Measurements from ENCODE around the gene SPECC1L.
"Not testable (repeated sequence)": the region's sequence is repeated elsewhere in the genome, so short reads cannot be mapped to it uniquely, and the experiment has no call there.

Gene SPECC1L

DNA sequence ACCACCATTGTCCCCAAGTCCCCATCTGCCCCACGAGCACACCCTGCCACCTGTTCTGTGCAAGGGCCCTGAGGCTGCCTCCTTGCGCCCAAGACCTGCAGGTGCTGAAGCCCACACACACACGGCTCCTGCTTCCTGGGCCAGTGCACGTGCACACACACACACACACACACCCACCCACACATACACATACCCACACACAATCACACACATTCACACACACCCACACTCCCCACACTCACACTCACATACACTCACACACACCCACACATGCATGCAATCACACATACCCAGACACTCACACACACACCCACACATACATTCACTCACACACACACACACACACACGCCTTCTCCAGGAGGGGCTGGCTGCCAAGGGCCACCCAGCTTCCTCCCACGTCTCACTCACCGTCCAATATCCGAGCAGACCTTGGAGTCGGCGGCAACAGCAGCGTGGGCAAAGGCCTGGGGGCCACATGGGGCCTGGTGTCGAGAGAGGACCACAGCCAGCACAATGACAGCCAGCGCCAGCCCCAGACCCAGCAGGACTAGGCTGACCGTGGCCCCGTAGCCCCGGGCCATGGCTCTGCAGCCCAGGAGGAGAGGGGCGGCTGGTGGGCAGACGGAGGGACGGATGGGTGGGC, 26.4 kb upstream of the SPECC1L start:
- TF ChIP-seq POLR2AphosphoS5 (IDR thresholded peaks at IDR 0.05; ENCODE audit: low read depth), result 0 out of 2 replicates have a peak, but pooled peaks have one; percentile 12
- TF ChIP-seq GABPA (IDR thresholded peaks at IDR 0.05; ENCODE audit: low read depth), result no peak
- TF ChIP-seq, protein P1, sequence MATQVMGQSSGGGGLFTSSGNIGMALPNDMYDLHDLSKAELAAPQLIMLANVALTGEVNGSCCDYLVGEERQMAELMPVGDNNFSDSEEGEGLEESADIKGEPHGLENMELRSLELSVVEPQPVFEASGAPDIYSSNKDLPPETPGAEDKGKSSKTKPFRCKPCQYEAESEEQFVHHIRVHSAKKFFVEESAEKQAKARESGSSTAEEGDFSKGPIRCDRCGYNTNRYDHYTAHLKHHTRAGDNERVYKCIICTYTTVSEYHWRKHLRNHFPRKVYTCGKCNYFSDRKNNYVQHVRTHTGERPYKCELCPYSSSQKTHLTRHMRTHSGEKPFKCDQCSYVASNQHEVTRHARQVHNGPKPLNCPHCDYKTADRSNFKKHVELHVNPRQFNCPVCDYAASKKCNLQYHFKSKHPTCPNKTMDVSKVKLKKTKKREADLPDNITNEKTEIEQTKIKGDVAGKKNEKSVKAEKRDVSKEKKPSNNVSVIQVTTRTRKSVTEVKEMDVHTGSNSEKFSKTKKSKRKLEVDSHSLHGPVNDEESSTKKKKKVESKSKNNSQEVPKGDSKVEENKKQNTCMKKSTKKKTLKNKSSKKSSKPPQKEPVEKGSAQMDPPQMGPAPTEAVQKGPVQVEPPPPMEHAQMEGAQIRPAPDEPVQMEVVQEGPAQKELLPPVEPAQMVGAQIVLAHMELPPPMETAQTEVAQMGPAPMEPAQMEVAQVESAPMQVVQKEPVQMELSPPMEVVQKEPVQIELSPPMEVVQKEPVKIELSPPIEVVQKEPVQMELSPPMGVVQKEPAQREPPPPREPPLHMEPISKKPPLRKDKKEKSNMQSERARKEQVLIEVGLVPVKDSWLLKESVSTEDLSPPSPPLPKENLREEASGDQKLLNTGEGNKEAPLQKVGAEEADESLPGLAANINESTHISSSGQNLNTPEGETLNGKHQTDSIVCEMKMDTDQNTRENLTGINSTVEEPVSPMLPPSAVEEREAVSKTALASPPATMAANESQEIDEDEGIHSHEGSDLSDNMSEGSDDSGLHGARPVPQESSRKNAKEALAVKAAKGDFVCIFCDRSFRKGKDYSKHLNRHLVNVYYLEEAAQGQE (IDR thresholded peaks at IDR 0.05; ENCODE audit: insufficient replicate concordance, low read depth), result no peak
- TF ChIP-seq, protein P2, sequence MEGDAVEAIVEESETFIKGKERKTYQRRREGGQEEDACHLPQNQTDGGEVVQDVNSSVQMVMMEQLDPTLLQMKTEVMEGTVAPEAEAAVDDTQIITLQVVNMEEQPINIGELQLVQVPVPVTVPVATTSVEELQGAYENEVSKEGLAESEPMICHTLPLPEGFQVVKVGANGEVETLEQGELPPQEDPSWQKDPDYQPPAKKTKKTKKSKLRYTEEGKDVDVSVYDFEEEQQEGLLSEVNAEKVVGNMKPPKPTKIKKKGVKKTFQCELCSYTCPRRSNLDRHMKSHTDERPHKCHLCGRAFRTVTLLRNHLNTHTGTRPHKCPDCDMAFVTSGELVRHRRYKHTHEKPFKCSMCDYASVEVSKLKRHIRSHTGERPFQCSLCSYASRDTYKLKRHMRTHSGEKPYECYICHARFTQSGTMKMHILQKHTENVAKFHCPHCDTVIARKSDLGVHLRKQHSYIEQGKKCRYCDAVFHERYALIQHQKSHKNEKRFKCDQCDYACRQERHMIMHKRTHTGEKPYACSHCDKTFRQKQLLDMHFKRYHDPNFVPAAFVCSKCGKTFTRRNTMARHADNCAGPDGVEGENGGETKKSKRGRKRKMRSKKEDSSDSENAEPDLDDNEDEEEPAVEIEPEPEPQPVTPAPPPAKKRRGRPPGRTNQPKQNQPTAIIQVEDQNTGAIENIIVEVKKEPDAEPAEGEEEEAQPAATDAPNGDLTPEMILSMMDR (IDR thresholded peaks at IDR 0.05; ENCODE audit: insufficient read depth, low read length), result no peak
- no peak for TF ChIP-seq SPI1 (IDR thresholded peaks at IDR 0.05; ENCODE audit: borderline replicate concordance, low read depth)
- Histone ChIP-seq H3K27me3 (ENCODE audit: insufficient read depth, poor library complexity, severe bottlenecking) (no peaks in the 10 kb centered on the region), H3K4me3 (replicated peaks; ENCODE audit: insufficient read depth, low read length) (no peak overlapping the region), H3K27ac (replicated peaks) (no peak overlapping the region)
- DNase-seq (ENCODE audit: low read depth in 1 of 2, low spot score in 1 of 2), result peak; percentile 30 to 44

DNA sequence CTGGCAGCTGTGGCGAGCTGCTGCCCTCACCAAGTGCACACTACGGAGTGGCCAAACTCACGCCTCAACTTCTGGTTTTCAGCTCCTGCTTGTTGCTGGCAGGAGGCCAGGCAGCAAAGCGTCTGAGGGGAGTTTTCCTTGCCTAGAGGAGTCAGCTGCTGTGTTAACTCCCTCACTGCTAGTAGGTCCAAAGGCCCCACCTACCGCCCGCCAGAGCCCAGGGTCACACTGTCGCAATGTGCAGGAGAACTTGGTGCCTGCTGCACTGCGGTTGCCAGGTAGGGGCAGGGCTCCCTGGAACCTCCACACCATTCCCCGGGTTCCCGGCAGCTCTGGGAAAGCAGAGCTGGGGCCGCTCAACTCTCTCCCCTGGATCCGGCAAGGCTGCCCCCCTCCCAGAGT, 25.6 kb upstream of the SPECC1L start, which contains the start of gene GGT5:
GGT5 (minus strand) TSS at position 53 of the 402 bp plus-strand sequence. CDS start 357 bp downstream, outside the sequence.
- not testable (repeated sequence) for H3K27ac ChIP-seq (replicated peaks); H3K27me3 ChIP-seq (ENCODE audit: insufficient read depth, poor library complexity, severe bottlenecking); H3K4me3 ChIP-seq (replicated peaks; ENCODE audit: insufficient read depth, low read length)
- peak in 1 of 2 experiments; percentile 64 for DNase-seq (ENCODE audit: low read depth in 1 of 2, low spot score in 1 of 2)

DNA sequence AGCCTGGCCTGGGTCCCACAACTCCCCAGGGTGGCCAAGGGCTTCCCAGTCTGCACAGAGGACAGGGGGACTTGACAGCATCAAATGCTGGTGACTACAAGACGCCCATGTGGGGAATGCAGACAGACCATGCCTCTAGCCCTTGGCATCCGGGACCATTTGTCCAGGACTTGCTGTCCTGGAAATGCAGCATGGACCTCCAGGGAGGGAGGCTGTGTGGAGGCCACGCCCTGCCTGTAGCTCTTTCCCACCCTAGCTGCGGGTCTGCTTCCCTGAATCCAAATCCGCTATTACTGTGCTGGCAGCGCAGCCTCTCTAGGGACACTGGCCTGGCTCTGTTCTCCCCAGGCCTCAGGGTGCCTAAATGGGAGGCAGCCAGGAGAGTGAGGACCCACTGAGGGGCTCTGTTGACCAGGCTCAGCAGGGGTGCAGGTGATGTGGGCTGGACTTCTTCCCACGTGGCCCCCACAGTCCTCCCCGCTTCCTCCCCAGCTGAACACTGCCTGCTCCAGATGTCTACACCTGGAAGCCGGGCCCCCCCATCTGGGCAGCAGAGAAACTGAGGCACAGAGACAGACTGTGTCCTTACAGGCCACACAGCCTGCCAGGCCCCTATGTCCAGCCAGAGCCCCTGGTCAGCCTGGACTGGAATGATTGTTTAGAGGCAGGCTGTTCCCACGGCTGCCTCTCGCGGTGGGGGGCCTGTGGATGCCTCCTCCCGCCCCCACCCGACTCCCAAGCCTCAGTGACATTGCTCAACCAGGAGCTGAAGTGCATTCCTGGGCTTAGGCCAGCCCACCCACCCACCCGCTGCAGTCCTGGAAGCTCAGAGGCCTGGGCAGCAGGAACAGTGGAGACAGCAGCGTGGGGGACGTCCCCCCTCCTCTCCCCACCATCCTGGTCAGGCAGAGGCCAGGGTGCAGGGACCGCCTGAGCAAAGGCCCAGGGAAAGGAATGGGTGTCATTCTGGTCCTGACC, 24.8 kb upstream of the SPECC1L start:
- not testable (repeated sequence) for DNase-seq (ENCODE audit: low read depth in 1 of 2, low spot score in 1 of 2); H3K27ac ChIP-seq (replicated peaks); H3K27me3 ChIP-seq (ENCODE audit: insufficient read depth, poor library complexity, severe bottlenecking); H3K4me3 ChIP-seq (replicated peaks; ENCODE audit: insufficient read depth, low read length)

DNA sequence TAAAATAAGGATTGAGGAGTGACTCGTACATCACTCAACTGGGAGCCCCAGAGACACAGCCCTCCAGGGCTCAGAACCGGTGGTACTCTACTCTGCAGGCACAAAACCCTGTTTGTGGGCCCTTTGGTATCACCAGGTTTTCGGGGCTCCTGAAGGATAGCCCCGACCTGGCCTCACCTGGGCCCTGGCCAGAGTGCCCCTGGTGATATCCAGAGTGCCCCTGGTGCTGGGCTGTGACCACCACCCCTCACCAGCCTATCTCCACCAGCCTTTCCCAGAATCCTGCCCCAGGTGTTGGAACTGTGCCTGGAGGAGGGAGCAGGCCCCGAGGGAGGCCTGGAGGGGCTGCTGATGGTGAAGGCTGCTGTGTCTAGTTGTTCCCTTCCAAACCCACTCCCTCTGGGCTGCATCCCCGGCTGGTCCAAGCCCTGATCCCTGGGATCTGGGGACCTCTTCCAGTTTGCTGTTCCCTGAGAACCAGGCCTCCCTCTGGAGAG, 23.6 kb upstream of the SPECC1L start:
- Histone ChIP-seq H3K4me3 (replicated peaks; ENCODE audit: insufficient read depth, low read length) (no peak overlapping the region), H3K27ac (replicated peaks) (no peak overlapping the region), H3K27me3 (ENCODE audit: insufficient read depth, poor library complexity, severe bottlenecking) (no peaks in the 10 kb centered on the region)
- TF ChIP-seq, protein P1 (IDR thresholded peaks at IDR 0.05; ENCODE audit: insufficient replicate concordance, low read depth), result no peak
- no peak for TF ChIP-seq SPI1 (IDR thresholded peaks at IDR 0.05; ENCODE audit: borderline replicate concordance, low read depth)
- TF ChIP-seq GABPA (IDR thresholded peaks at IDR 0.05; ENCODE audit: low read depth), result no peak
- TF ChIP-seq, protein P2 (IDR thresholded peaks at IDR 0.05; ENCODE audit: insufficient read depth, low read length), result no peak
- TF ChIP-seq POLR2AphosphoS5 (IDR thresholded peaks at IDR 0.05; ENCODE audit: low read depth), result no peak
- DNase-seq (ENCODE audit: low read depth in 1 of 2, low spot score in 1 of 2), result no peak
